COLO668 (cell line): ENCODE results near the gene RRP15.

Source experiments
- DNase-seq: peaks from one replicate; lab custom pipeline; 2025; ENCODE audit not compliant: unreplicated experiment; lab: John Stamatoyannopoulos, UW

RRP15 gene, protein sequence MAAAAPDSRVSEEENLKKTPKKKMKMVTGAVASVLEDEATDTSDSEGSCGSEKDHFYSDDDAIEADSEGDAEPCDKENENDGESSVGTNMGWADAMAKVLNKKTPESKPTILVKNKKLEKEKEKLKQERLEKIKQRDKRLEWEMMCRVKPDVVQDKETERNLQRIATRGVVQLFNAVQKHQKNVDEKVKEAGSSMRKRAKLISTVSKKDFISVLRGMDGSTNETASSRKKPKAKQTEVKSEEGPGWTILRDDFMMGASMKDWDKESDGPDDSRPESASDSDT

DNA sequence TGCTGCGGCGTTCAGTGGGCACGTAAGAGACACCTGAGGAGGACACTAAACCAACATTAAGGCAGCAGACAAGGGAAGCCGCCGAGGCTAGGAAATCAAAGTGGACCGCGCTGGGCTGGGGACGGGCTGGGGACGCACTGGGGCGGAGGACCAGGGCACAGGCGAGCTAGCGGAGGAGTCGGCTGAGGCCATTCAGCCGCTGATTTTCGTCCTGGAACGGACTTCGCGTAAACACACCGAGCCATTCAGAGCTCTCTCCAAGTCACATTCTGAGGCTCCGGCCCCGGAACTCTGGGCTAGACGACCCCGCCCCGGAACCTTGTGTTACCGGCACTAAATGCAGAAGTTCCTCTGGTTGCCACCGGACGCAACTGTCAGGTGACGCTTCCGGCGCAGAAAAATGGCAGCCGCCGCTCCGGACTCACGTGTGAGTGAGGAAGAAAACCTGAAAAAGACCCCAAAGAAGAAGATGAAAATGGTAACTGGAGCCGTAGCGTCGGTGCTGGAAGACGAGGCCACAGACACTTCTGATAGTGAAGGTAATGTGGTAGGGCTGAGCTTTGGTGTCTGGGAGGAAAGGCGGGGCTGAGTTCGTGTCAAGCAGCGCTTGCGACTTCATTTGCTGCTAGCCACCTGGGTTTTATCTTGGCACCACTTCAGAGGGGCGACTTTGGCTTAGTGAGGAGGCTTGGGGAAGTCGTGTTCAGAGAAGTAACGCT, at the start of gene RRP15:
Gene RRP15, plus strand, starts transcription at position 377 of the 719 bp plus-strand sequence. Its CDS starts 24 bp downstream, at position 401.
- peak; percentile 94 for DNase-seq

DNA sequence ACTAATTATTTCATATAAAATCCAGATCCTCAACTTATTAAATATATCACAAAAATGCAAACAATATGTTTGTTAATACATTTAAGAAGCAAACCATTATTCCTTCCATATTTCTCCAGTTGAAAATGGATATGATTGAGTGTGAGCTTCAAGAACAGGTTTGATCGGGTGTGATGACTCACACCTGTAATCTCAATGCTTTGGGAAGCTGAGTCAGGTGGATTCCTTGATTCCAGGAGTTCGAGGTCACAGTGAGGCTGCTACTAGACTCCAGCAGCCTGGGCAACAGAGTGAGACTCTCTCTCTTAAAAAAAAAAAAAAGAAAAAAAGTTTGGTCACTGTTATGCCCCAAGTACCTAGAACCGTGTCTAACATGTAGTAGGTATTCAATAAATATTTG, 42.9 kb upstream of the RRP15 start:
- no peak for DNase-seq

DNA sequence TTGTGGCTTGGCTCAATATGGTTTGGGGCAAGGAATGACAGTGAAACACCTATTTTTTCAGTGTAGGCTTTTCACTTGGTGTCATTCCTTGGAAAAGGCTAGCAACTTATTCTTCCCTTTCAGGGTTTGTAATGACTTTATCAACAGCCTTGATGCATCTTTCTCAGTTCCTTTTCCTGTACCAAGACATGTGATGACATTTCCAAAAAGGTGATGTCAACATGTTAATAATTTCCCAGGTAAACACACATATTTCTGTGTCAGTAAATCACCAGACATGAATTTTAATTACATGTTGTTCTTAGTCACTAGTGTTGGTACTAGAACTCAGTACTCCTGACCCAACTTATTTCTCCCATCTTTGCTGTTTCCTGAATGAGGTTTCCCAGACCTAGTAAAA, 37.8 kb upstream of the RRP15 start:
- no peak for DNase-seq

DNA sequence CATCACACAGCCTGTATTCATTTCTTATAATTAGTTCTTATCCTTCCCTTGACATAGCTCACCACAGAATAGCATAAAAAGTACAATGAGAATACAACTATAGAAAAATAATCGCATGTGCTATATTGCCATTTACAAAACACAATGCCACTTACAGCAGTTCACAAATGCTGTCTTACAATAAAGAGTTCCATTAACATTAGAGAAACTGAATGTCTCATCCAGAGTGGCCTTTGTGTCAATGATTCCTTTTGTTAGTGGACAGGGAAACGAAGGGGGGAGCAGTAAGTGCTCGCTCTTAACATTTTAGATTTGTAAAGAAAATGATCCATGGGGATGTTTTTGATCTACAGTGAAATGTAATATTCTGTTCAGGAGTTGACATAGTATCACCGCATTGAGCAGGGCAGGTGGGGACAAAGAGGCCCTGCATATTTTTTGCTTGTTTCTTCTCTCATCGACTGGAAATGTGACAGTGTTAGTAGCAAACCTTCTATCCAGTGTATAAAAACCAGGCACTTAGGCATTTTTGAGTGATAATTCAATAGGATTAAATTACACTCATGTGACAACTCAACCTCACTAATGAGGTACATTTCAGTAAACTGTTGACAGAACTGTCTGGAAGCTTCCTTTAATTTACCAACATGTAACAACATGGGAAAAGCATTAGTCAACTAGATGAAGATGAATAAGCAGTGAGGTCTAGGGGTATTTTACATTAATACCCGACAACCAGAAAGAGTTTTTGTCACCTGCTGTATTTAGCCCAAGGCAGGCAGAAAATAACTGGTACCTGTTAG, 35.6 kb upstream of the RRP15 start:
- peak; percentile 47 for DNase-seq

DNA sequence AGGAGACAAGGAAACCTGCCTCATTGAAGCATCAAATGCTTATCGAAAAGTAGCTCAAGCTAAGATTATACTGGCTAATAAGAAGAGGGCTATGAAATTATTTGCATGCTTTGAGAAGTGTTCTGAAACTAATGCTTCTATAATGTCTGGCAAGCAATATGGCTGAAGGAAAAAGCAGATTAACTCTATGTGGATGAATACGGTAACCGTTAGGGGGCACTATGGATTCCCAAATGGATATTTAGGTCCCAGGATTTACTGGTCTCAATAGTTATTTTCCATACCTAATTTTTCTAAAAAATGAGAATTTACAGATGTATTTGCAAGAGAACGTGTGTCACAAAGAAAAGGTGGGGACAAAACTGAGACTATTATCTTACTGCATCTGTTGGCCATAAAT, 34.6 kb upstream of the RRP15 start:
- DNase-seq, result no peak

DNA sequence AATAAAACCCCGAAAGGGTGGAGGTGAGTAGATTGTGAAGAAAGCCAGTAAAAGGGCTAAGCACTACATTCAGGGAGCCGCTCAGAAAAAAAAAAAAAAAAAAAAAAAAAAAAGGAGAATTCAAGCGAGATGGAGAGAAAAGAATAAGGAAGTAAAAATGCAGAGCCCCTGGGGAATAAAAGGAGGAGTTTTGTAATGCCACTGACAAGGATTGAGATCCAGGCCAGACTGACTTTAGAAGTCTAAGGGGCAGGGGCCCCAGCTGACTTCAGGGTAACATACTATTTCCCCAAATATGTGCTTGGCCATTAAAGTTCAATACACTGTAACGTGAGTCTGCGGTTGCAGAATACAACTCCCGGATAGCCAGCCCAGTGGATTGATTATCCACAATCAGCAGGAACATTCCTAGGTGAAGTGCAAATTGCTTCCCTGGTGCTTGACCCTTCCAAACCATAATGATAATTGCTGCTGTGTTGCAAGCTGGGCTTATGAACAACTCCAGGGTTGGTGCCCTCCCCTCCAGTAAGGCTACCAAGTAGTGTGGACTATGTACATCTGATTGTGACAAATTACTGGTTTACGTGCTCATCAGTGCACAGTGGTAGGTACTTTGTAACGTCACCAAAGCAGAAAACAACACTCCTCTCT, 30.7 kb upstream of the RRP15 start:
- DNase-seq, result no peak

DNA sequence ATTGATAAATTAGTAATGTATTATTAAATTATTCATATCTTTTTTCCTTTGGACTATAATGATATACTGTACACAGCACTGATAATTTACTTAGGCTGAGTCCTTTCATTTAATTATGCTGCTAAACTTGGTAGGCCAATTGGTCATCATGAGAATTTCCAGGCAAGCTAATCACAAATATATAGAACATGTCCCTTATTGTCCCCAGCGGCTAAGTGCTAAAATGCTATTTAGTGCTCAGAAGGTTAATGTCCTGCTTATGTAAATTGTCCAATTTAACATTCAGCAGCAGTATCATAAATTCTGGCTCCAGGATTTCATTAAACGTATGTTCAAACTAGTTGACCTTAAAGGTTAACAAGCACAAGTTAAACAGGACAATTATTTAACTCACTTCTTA, 30.0 kb upstream of the RRP15 start:
- DNase-seq, result no peak

DNA sequence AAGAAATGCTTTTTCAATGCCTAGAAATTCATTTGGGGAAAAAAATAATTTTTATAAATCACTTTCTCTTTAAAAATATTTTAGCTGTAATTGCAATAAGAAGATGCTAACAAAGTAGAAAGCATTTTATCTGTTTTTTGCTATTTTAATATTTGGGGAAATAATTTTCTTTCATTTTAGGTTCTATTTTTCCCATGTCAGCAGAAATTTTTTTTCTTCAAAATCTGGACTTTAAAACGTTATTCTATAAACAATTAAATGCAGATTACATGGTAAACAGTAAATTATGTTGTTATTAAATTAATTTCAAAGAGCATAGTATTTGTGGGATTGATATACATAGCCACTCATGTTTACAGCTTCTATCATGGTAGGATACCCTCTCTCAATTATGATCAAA, 27.7 kb upstream of the RRP15 start:
- DNase-seq, result no peak

DNA sequence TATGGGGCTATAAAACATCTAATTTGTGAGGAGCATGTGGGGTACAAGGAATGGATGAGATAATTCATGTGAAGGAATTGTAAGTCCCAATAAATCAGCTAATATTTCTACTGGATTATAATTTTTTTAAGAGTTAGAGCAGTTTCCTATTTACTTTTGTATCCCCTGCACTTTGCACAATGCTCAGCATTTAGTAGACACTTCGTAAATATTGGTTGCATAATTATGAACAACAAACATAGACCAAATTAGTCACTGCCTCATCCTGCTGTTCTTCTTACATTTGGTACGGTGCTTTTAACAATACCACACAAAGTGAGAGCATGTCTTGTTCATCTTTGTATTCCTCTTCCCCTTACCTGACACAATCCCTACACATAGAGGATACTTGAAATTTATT, 27.1 kb upstream of the RRP15 start:
- no peak for DNase-seq

DNA sequence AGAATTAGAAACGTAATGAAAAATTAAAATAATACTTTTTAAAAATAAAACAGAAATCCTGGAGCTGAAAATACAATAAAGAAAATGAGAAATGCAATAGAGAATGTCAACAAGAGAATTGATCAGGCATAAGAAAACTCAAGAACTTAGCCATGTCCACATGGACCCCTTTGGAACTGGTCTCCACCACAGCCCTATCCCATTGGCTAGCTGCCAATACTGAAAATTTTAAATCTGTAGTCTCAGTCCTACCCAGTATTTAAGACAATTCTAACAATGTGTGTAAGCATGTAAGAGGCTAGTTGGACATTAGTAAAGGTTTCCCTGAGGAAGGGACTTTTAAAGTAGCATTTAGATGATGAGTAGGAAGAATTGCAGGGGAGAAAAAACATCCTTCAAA, 25.8 kb upstream of the RRP15 start:
- DNase-seq, result no peak

DNA sequence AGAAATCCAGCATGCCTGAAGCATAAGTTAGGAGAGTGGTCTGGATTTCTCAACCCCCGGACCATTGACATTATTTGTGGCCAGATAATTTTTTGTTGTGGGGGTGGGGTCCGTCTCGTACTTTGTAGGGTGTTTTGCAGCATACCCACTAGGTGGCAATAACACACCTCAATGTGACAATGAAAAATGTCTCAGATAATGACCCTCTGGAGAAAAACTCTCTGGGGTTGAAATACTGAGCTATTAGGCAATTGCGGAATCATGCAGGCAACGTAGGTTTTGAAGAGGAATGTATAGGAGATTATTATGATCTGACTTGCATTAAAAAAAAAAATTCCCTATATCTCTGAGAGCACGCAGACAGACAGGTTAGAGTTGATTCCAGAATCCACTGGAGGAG, 25.3 kb upstream of the RRP15 start:
- DNase-seq, result no peak

DNA sequence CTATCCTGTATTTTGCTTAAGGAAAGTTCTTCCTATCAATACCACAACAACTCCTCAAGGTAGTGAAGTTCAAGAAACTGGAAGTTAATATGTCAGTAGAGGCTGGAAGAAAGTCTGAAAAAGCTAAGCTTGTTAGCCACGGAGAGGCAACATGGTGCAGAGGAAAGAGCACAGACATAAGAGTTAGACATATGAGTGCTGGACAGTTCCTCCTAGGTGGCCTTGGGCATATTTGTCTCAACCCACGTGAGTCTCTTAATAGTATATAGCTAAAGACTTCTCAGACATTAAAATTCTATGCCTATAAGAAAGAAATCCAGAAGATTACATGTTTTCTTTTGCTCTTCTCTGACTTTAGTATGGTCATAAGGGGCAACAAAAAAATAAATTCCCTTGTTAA, 22.8 kb upstream of the RRP15 start:
- no peak for DNase-seq

DNA sequence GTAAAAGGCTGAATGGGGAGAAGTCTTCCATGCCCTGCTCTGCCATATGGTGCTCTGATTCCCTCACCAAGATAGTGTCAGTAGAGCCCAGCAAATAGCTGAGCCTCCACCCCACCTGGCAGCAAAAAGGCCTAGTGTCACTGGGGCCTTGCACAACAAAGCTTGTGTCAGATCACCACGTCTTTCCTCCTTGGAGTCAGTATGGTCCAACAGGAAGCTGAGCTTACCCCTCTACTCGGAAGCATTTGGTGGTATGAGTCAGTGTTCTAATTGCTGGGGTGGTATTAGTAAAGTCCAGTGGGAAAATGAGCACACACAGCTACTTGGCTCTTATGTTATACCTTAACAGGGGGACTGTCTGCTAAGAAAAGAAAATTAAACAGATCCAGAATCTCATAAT, 18.7 kb upstream of the RRP15 start:
- DNase-seq, result no peak

DNA sequence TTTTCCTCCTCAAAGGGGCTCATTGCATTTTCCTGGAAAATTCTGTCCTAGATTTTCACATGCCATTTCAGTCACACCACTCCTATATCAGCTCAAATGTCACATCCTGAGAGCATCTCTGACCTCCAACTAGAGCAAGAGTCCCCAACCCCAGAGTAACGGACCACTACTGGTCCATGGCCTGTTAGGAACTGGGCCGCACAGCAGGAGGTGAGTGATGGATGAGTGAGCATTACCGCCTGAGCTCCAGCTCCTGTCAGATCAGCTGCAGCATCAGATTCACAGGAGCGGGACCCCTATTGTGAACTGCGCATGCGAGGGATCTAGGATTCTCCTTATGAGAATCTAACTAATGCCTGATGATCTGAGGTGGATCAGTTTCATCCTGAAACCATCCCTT, 12.7 kb upstream of the RRP15 start:
- no peak for DNase-seq

DNA sequence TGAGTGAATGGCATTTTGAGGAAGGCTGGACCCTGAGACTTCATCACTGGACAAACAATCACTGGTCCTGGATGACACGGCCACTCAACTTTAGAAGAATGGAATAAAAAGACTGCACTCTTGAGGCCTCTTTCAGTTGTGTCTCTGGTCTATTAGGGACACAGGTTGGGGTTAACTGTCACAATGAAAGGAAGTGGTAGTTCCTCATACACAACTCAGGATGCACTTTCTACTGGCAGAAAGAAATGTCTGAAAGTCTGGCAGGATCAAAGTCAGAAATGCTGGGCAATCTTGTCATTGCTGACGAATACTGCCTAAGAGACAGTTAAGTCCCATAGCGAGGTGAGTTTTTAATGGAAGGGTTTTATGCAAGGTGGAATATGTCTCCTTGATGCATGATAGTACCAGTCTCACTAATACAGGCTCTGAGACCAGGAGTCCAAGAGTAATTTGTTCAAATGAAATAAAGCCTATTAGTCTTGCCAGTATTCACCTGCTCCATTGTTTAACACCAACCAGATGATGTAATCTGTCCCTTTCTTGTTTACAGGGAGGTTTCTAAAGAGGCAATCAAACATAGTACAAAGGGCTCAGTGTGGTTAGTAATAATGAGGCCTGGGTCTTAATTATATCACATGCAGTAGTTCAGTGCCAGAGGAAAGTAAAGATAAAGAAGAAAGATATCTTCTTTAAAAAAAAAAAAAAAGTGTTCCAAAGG, 11.2 kb upstream of the RRP15 start:
- no peak for DNase-seq

DNA sequence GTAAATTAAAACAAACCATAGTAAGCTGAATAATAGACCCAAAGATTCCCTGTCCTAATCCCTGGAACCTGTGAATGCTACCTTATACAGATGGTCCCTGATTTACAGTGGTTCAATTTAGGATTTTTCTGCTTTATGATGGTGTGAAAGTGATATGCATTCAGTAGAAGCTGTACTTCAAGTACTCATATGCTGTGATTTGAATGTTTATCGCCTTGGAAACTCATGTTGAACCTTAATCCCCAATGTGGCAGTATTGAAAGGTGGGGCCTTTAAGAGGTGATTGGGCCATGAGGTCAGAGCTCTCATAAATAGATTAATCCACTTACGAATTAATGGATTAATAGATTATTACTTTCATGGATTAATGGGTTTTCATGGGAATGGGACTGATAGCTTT, 10.6 kb upstream of the RRP15 start:
- DNase-seq, result no peak

DNA sequence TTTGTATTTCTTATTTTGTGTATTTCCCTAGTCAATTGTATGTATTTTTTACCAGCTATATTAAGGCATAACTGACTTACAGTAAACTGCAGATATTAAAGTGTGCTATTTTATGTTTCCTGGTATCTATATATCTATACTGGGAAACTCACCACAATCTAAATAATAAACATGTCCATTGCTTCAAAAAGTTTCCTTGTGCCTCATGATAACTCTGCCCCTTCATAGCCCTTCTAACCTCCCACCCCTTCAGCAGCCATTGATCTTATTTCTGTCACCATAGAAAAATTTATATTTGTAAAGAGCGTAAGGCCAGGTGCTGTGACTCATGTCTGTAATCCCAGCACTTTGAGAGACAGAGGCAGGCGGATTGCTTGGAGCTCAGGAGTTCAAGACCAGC, 9.3 kb upstream of the RRP15 start:
- no peak for DNase-seq

DNA sequence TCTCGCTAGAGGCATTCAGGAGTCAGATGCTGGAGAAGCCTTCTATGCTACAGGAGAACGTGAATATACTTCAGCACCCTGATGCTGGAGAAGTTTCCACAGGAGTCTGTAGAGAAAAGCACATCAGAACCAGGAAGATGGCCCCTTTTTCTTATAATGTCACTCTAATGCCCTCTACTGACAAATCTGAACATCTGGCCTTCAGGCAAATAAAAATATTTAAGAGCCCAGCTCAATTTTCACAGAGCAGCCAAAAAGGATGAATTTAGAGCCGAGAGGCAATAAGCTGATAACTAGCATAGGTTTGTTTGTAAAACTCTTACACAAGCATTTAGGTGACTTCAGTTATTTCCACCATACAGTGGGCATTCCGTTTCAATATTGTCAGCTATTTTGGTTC, 3.8 kb upstream of the RRP15 start:
- DNase-seq, result no peak

DNA sequence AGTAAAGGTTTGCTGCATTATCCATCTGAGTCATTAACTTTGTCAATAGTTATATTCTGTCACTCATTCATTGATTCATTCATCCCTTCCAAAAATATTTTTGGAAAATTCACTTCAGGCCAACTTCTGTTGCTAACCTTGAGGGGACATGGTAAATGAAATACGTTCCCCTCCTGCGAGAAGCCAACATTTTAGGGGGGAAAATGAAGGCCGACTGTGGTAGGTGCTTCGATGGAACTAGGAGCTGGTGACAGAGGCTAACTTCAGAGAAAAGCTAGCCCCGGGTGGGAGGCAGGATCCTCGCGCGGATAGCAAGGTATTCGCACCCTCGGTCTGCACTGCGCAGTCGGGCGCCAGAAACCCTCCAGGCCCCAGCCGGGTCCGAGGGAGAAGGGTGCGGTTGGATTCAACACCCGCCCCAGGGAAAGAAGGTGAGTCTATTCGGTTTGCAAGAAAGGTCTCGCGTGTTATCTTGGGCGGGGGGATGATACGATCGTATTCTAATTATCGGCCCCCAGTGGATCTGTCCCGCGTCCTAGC, 646 bp upstream of the RRP15 start:
- peak; percentile 63 for DNase-seq

DNA sequence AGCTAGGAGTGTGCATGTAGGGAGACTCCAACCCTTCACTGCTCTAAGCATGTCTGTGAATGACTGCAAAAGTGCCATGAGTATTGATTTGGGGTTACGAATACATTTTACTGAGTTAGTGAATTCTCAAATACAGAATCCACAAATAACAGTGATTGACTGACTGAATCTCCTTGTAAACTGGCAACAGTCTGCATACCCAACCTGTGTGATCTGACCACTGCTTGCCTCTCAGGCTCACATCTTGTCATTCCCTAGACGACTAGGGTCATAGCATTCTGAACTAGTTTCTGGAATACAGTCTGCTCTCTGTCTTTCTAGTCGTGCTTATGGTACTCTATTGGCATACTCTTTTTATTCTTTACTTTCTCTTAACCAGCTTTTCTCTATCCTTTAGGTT, 7.4 kb downstream of the RRP15 start:
- DNase-seq, result no peak

DNA sequence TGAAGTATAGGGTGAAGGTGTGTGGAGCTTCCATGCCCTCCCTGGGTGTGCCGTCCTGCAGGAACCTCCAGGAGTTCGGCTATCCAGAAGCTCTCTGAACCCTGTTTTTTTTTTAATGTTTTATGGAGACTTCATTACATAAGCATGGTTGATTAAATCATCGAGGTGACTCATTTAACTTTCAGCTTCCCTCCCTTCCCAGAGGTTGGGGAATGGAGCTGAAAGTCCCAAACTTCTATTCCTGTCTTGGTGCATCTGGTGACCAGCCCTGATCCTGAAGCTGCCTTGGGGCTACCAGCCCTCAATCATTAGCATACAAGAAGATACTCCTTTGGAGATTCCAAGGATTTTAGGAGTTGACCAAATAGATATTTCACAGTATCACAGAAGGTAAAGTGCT, 9.5 kb downstream of the RRP15 start:
- DNase-seq, result no peak
